NCI-H2081 treated with DMSO at 0.1 percent for 48 hours (cell line): ENCODE results near the gene SH2B3.
"Not testable (repeated sequence)": the region's sequence is repeated elsewhere in the genome, so short reads cannot be mapped to it uniquely, and the experiment has no call there.

Source experiments
- DNase-seq: peaks from one replicate; lab custom pipeline; 2025; lab: John Stamatoyannopoulos, UW

SH2B3 gene

GRCh38 chr12:111458546-111459172 is 52.9 kb downstream of the SH2B3 start:
- DNase-seq: no peak

- DNase-seq: not testable (repeated sequence)
These were observed 54.4 kb downstream of the SH2B3 start for GRCh38 chr12:111460111-111460510.

GRCh38 chr12:111462210-111462769 is 56.6 kb downstream of the SH2B3 start:
- no peak for DNase-seq

- DNase-seq: no peak
These were observed 61.6 kb downstream of the SH2B3 start for GRCh38 chr12:111467092-111467856.

GRCh38 chr12:111467857-111468241 is 62.1 kb downstream of the SH2B3 start:
- no peak for DNase-seq

- DNase-seq: no peak
These were observed 63.7 kb downstream of the SH2B3 start for GRCh38 chr12:111469401-111469800.

- DNase-seq: no peak
These were observed 65.5 kb downstream of the SH2B3 start for GRCh38 chr12:111471236-111471635.

- no peak for DNase-seq
These were observed 76.7 kb downstream of the SH2B3 start for GRCh38 chr12:111482462-111482861.

- DNase-seq: no peak
These were observed 82.5 kb downstream of the SH2B3 start for GRCh38 chr12:111488271-111488670.

- no peak for DNase-seq
These were observed 83.1 kb downstream of the SH2B3 start for GRCh38 chr12:111488798-111489197.

- not testable (repeated sequence) for DNase-seq
These were observed 87.3 kb downstream of the SH2B3 start for GRCh38 chr12:111492979-111493378.

- no peak for DNase-seq
These were observed 89.0 kb downstream of the SH2B3 start for GRCh38 chr12:111494676-111495075.
